Measurements from ENCODE around the gene FAM184B.

DNA sequence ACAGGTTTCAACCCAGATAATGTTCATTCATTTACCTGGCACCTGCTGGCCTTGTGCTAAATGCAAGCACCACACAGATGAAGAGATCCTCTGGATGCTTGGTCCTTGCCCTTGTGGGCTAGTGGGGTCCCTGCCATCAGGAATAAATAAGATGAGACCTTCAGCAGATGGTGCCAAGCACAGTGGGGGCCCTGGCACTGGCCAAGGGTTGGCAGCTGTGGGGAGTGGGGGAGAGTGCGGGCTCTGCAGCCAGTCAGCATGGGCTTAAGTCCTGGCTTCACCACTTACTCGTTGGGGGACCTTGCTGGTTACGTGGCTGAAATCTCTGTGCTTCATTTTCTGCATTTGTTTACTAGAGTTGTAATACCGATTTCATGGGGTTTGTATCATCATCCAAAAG is 197.5 kb downstream of the FAM184B start:
- TF ChIP-seq, protein P1, sequence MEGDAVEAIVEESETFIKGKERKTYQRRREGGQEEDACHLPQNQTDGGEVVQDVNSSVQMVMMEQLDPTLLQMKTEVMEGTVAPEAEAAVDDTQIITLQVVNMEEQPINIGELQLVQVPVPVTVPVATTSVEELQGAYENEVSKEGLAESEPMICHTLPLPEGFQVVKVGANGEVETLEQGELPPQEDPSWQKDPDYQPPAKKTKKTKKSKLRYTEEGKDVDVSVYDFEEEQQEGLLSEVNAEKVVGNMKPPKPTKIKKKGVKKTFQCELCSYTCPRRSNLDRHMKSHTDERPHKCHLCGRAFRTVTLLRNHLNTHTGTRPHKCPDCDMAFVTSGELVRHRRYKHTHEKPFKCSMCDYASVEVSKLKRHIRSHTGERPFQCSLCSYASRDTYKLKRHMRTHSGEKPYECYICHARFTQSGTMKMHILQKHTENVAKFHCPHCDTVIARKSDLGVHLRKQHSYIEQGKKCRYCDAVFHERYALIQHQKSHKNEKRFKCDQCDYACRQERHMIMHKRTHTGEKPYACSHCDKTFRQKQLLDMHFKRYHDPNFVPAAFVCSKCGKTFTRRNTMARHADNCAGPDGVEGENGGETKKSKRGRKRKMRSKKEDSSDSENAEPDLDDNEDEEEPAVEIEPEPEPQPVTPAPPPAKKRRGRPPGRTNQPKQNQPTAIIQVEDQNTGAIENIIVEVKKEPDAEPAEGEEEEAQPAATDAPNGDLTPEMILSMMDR (IDR thresholded peaks at IDR 0.05), result no peak
- TF ChIP-seq POLR2A (IDR thresholded peaks at IDR 0.05), result no peak
